Measurements from ENCODE around the gene TSPAN16.

- TF ChIP-seq CTCF (IDR thresholded peaks at IDR 0.05) (no peak), POLR2A (IDR thresholded peaks at IDR 0.05) (no peak)
These were observed 43.1 kb upstream of the TSPAN16 start for GRCh38 chr19:11252665-11253355.

All from heart left ventricle (tissue), 13 donors.